Adrenal gland (tissue), 5 donors: Measurements from ENCODE around the gene CCDC74A.
"Not testable (repeated sequence)": the region's sequence is repeated elsewhere in the genome, so short reads cannot be mapped to it uniquely, and the experiment has no call there.

Source experiments
- POLR2A ChIP-seq, 2 donors: fragments of 450-650 bp; IDR thresholded peaks; one replicate each; pipeline ENCODE4 v1.6.1; 2017; ENCODE audit warnings: antibody characterized with exemption in 2 of 2, mild to moderate bottlenecking in 2 of 2, moderate library complexity in 1 of 2
- TF ChIP-seq, protein P1 (sequence below), 6 experiments: fragments of 450-650 bp in 4 of 6; fragments of 200-600 bp in 2 of 6; sonication (generic) in 1 of 6; IDR thresholded peaks; 1 replicate in 5 of 6; 2 replicates in 1 of 6; pipeline versions ENCODE4 v1.5.1 to v1.8.0; 2016 to 2021; ENCODE audit warnings: antibody characterized with exemption in 6 of 6, mild to moderate bottlenecking in 2 of 6, moderate library complexity in 1 of 6
- donor health status: DM: no; HTN: no; CAD: no.

- not testable (repeated sequence) for TF ChIP-seq POLR2A (IDR thresholded peaks at IDR 0.05)
- TF ChIP-seq, protein P1, sequence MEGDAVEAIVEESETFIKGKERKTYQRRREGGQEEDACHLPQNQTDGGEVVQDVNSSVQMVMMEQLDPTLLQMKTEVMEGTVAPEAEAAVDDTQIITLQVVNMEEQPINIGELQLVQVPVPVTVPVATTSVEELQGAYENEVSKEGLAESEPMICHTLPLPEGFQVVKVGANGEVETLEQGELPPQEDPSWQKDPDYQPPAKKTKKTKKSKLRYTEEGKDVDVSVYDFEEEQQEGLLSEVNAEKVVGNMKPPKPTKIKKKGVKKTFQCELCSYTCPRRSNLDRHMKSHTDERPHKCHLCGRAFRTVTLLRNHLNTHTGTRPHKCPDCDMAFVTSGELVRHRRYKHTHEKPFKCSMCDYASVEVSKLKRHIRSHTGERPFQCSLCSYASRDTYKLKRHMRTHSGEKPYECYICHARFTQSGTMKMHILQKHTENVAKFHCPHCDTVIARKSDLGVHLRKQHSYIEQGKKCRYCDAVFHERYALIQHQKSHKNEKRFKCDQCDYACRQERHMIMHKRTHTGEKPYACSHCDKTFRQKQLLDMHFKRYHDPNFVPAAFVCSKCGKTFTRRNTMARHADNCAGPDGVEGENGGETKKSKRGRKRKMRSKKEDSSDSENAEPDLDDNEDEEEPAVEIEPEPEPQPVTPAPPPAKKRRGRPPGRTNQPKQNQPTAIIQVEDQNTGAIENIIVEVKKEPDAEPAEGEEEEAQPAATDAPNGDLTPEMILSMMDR (IDR thresholded peaks at IDR 0.05): peak in 4 of 6 experiments; percentile 10 to 20 (median 15)
Observed at GRCh38 chr2:131511291-131511968, 16.3 kb upstream of the CCDC74A start.
